Right renal cortex interstitium (tissue), 3 donors: ENCODE data around the gene PTPN13. TPM values are rescaled to one million over a fixed set of nuclear protein-coding genes. Genes with fewer than 3 reads are reported as not detected.
"Not testable (repeated sequence)": the region's sequence is repeated elsewhere in the genome, so short reads cannot be mapped to it uniquely, and the experiment has no call there.

Experiments used
- DNase-seq, 3 donors: peaks; one replicate each; pipeline ENCODE4 v3.0.0-alpha.2; 2013; ENCODE audit warnings: low read depth in 3 of 3, low spot score in 2 of 3
- polyA plus RNA-seq, 3 donors: library from polyadenylated mRNA; unstranded; fragments of 120-200 nt; gene quantifications; one replicate each; pipeline ENCODE4 v1.2.1, GENCODE V29; 2013; ENCODE audit not compliant: insufficient read length in 3 of 3

PTPN13 gene
- polyA plus RNA-seq, 3 donors = 128 to 161 (median 139) TPM

GRCh38 chr4:86640469-86640868 lies 46.4 kb downstream of the PTPN13 start:
- no peak for DNase-seq

- DNase-seq = no peak
Measured at GRCh38 chr4:86641516-86642090, 47.5 kb downstream of the PTPN13 start.

- DNase-seq = no peak
Measured at GRCh38 chr4:86644892-86645291, 50.8 kb downstream of the PTPN13 start.

GRCh38 chr4:86652332-86652932 lies 58.3 kb downstream of the PTPN13 start:
- DNase-seq = no peak

- no peak for DNase-seq
Measured at GRCh38 chr4:86653237-86653865, 59.2 kb downstream of the PTPN13 start.

- DNase-seq = not testable (repeated sequence)
Measured at GRCh38 chr4:86656781-86657180, 62.7 kb downstream of the PTPN13 start.

GRCh38 chr4:86657382-86657781 lies 63.3 kb downstream of the PTPN13 start:
- DNase-seq = no peak

GRCh38 chr4:86657910-86658309 lies 63.8 kb downstream of the PTPN13 start:
- DNase-seq = no peak

- no peak for DNase-seq
Measured at GRCh38 chr4:86660401-86660800, 66.3 kb downstream of the PTPN13 start.

GRCh38 chr4:86661006-86661405 lies 66.9 kb downstream of the PTPN13 start:
- no peak for DNase-seq

GRCh38 chr4:86661418-86661817 lies 67.3 kb downstream of the PTPN13 start:
- DNase-seq = no peak

- no peak for DNase-seq
Measured at GRCh38 chr4:86664959-86665358, 70.8 kb downstream of the PTPN13 start.

GRCh38 chr4:86670298-86670697 lies 76.2 kb downstream of the PTPN13 start:
- DNase-seq = no peak

GRCh38 chr4:86670756-86671155 lies 76.6 kb downstream of the PTPN13 start:
- DNase-seq = no peak

- no peak for DNase-seq
Measured at GRCh38 chr4:86675548-86675947, 81.4 kb downstream of the PTPN13 start.

GRCh38 chr4:86678796-86679195 lies 84.7 kb downstream of the PTPN13 start:
- no peak for DNase-seq

- no peak for DNase-seq
Measured at GRCh38 chr4:86679441-86679840, 85.3 kb downstream of the PTPN13 start.

- DNase-seq = no peak
Measured at GRCh38 chr4:86683167-86683566, 89.1 kb downstream of the PTPN13 start.

- DNase-seq = no peak
Measured at GRCh38 chr4:86683983-86684382, 89.9 kb downstream of the PTPN13 start.

GRCh38 chr4:86685401-86685800 lies 91.3 kb downstream of the PTPN13 start:
- DNase-seq = no peak

- DNase-seq = no peak
Measured at GRCh38 chr4:86686741-86687140, 92.6 kb downstream of the PTPN13 start.

GRCh38 chr4:86688026-86688425 lies 93.9 kb downstream of the PTPN13 start:
- DNase-seq = no peak
